Erythroblast (primary cell): ENCODE results near the gene PIGL.

ENCODE experiments used
- GATA1 ChIP-seq: IDR thresholded peaks from 2 replicates; pipeline ENCODE4 v1.6.1; 2011; ENCODE audit warnings: low read depth, mild to moderate bottlenecking, control low read depth, low read length, moderate library complexity
- POLR2A ChIP-seq: IDR thresholded peaks from 2 replicates; pipeline ENCODE4 v1.6.1; 2011; ENCODE audit warnings: mild to moderate bottlenecking, low read length

- TF ChIP-seq POLR2A (no peak), GATA1 (no peak)
Measured at GRCh38 chr17:16346721-16347271, 129.8 kb downstream of the PIGL start.
